BJ (cell line): ENCODE data around the gene F2. TPM values are rescaled to one million over a fixed set of nuclear protein-coding genes. Genes with fewer than 3 reads are reported as not detected.

Experiments used
- CTCF ChIA-PET: fragments of 350-600 bp; formaldehyde crosslinking; extraction: SDS; loops from one replicate; lab custom pipeline; 2021; ENCODE audit warnings: antibody characterized with exemption, inconsistent platforms; lab: Yijun Ruan, JAX
- POLR2A ChIA-PET: fragments of 300-600 bp; sonication (Branson Sonifier 250); formaldehyde crosslinking; extraction: SDS; loops from one replicate; lab custom pipeline; 2021; ENCODE audit warnings: antibody characterized with exemption; lab: Charles Lee
- DNase-seq: peaks from one replicate; pipeline ENCODE4 v3.0.0-alpha.2; 2011; ENCODE audit warnings: low read depth
- H3K27me3 ChIP-seq: 2 replicates; pipeline ENCODE4 v1.6.0; 2011; ENCODE audit warnings: low read length; ENCODE audit not compliant: control insufficient read depth, insufficient read depth
- H3K36me3 ChIP-seq: 2 replicates; pipeline ENCODE4 v1.5.1; 2011; ENCODE audit warnings: low read length; ENCODE audit not compliant: control insufficient read depth, insufficient read depth
- H3K4me3 ChIP-seq: 2 replicates; pipeline ENCODE4 v1.5.1; 2011; ENCODE audit warnings: low read depth, mild to moderate bottlenecking, control low read depth, low read length
- polyA plus RNA-seq: library from polyadenylated mRNA; depleted of rRNA; stranded (reverse); fragments of >200 nt; gene quantifications from 2 replicates; pipeline ENCODE4 v1.2.3, GENCODE V29; 2011
- TF ChIP-seq, protein P1 (sequence below): IDR thresholded peaks from 2 replicates; pipeline ENCODE4 v1.5.1; 2011; ENCODE audit warnings: low read depth, mild to moderate bottlenecking, control low read depth, inconsistent platforms, low read length, moderate library complexity; ENCODE audit not compliant: insufficient read depth

Gene F2
- polyA plus RNA-seq, 1 experiment, result 0.05 TPM

DNA sequence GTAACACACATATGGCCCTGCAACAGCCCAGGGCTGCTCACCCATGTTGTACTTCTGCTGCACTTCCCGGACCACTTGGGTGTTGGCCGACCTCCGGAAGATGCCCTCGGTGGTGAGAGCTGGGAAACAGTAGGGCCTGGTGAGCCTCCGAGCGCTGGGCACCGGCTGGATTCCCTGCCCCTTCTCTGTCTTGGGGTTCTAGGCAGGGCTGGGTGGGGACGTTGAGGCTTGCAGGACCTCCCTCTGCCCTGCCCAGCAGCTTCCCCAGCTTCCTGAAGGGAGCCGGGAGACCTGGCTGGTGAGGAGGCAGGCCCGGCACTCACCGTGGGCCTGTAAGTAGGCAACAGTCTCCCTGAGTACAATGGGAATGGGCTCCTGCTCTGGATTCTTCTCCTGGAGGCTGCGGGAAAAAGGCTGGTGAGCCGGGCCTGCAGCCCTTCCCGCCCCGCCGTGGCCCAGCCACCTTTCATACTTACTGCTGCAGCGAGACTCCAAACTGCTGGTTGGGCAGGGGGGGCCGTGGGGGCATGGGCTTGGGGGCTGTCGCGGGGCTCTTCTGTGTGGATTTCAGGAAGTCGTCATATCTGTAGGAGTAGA, 38.8 kb upstream of the F2 start:
- DNase-seq, result no peak
- peaks cover 31% of the 10 kb centered on the region for H3K36me3 ChIP-seq
- ChIA-PET POLR2A (no interaction called here), CTCF (interaction anchor here (1.3 kb wide), 1 partner anchor 22 kb away, joined by 3 read pairs; no protein-coding TSS in a partner anchor)
- no peaks in the 10 kb centered on the region for H3K27me3 ChIP-seq
- TF ChIP-seq, protein P1, sequence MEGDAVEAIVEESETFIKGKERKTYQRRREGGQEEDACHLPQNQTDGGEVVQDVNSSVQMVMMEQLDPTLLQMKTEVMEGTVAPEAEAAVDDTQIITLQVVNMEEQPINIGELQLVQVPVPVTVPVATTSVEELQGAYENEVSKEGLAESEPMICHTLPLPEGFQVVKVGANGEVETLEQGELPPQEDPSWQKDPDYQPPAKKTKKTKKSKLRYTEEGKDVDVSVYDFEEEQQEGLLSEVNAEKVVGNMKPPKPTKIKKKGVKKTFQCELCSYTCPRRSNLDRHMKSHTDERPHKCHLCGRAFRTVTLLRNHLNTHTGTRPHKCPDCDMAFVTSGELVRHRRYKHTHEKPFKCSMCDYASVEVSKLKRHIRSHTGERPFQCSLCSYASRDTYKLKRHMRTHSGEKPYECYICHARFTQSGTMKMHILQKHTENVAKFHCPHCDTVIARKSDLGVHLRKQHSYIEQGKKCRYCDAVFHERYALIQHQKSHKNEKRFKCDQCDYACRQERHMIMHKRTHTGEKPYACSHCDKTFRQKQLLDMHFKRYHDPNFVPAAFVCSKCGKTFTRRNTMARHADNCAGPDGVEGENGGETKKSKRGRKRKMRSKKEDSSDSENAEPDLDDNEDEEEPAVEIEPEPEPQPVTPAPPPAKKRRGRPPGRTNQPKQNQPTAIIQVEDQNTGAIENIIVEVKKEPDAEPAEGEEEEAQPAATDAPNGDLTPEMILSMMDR, result no peak
- H3K4me3 ChIP-seq, result no peak overlapping the region

DNA sequence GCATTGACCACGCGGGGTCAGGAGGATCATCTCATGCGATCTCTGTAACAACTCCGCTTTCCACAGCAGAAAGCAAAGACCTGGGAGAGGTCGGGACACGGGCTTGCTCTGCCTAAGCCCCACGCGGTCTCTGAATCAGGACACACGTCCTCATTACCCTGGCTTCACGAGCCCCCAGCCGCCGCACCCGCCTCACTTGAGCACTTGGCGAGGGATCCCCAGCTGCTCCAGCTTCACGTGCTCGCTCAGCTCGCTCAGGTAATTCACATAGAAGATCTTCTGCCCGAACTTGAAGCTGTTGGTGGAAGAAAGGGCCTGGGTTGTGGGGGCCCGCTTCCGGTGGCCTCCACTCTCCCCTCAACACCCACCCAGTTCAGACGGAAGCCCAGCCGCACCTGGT, 38.2 kb upstream of the F2 start:
- Histone ChIP-seq H3K36me3 (peaks cover 31% of the 10 kb centered on the region), H3K4me3 (no peak overlapping the region), H3K27me3 (no peaks in the 10 kb centered on the region)
- DNase-seq, result no peak
- ChIA-PET CTCF (interaction anchor here (0.6 kb wide), 1 partner anchor 8 kb away, joined by 3 read pairs; no protein-coding TSS in a partner anchor), POLR2A (no interaction called here)
- TF ChIP-seq, protein P1, result no peak

DNA sequence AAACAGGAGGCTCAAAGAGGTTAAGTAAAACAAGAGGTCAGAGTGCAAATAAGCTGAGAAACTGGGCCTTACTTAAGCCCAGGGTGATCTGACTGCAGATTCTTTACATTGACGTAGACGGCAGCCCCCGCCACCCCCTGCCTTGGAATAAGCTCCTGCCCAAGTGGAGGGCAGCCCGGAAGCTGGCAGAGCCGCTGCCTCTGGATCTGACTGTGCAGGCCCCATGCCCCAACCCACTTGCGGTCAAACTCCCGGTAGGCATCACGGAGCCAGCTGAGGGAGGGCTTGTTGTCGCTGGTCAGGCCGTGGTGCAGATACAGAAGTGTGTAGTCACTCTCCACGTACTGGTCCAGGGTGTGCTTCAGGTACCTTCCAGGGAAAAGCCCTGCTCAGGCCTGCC, 37.2 kb upstream of the F2 start:
- TF ChIP-seq, protein P1, result no peak
- Histone ChIP-seq H3K27me3 (no peaks in the 10 kb centered on the region), H3K4me3 (no peak overlapping the region), H3K36me3 (peaks cover 31% of the 10 kb centered on the region)
- ChIA-PET POLR2A (no interaction called here), CTCF (no interaction called here)
- DNase-seq, result no peak

DNA sequence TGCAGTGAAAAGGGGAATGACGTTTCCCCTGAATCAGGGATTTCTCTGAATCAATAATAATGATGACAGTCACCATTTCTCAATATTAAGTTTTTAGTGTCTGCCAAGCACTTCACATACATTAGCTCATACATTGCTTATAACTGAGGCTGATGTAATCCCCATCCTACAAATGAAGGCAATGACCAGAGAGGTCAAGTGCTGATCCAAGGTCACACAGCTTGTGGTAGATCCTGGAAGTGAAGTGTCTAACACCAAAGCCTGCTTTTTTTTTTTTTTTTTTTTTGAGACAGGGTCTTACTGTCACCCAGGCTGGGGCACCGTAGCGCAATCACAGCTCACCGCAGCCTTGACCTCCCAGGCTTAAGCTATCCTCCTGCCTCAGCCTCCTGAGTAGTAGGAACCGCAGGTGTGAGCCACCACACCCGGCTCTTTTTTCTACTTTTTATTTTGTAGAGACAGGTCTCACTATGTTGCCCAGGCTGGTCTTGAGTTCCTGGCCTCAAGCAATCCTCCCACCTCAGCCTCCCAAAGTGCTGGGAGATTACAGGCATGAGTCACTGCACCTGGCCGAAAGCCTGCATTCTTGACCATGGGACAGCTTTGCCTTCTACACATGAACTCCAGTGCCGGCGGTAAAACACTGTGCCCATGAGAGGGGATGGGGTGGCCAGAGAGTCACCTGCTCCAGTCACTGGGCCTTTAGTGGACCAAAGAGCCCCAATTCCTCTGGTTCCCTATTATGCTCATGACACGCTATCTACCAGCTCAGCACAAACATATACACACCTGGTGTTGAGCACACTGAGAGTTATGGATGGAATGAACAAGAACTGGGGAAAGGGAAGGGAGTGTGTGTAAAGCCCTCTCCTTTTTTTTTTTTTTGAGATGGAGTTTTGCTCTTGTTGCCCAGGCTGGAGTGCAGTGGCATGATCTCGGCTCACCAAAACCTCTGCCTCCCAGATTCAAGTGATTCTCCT, 36.0 kb upstream of the F2 start:
- H3K36me3 ChIP-seq, result peaks cover 35% of the 10 kb centered on the region
- TF ChIP-seq, protein P1, result no peak
- ChIA-PET POLR2A (no interaction called here), CTCF (interaction anchor here (0.6 to 2.3 kb wide), 3 partner anchors 8 to 12 kb away, joined by 5 to 9 read pairs (median 7); no protein-coding TSS in a partner anchor)
- no peak overlapping the region for H3K4me3 ChIP-seq
- no peaks in the 10 kb centered on the region for H3K27me3 ChIP-seq
- no peak for DNase-seq

DNA sequence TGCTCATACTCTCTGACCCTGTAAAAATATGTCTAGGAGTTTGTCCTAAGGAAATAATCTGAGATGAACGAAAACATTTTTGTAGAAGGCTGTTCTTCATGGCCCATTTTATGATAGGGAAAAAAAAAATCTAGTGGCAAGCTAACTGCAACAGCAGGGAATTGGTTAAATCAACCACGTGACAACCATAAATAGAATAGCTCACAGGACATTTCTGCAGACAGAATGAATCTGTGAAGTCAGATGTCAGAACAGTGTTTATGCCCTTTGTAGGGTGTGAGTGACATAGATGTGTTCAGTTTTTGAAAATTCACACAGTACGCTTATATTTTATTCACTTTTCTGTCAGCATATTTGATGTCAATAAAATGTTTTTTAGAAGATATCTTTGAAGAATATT, 34.6 kb upstream of the F2 start:
- Histone ChIP-seq H3K36me3 (peaks cover 25% of the 10 kb centered on the region), H3K4me3 (no peak overlapping the region), H3K27me3 (no peaks in the 10 kb centered on the region)
- ChIA-PET POLR2A (no interaction called here), CTCF (interaction anchor here (0.9 to 2.3 kb wide), 3 partner anchors 9 to 14 kb away, joined by 3 to 9 read pairs (median 7); no protein-coding TSS in a partner anchor)
- TF ChIP-seq, protein P1, result no peak
- no peak for DNase-seq
